ENCODE data around the gene SORBS2. TPM values are rescaled to one million over a fixed set of nuclear protein-coding genes. Genes with fewer than 3 reads are reported as not detected.

SORBS2 gene
- total and polyA plus RNA-seq, 8 donors, result 9.0 to 908 (median 66.4) TPM

GRCh38 chr4:185600801-185601434 is 211.1 kb downstream of the SORBS2 start:
- Histone ChIP-seq H3K4me1 (peaks cover 0 to 33% (median 14%) of the 10 kb centered on the region in 4 donors), H3K9me3 (no peaks in the 10 kb centered on the region), H3K36me3 (peaks cover 0 to 26% (median 6%) of the 10 kb centered on the region in 4 donors), H3K27ac (peak overlapping the region in 3 of 5 donors; percentile 49 to 84 (median 63)), H3K4me3 (no peak overlapping the region), H3K27me3 (no peaks in the 10 kb centered on the region)
- DNase-seq, result no peak
- TF ChIP-seq POLR2AphosphoS5 (IDR thresholded peaks at IDR 0.05), result no peak
- TF ChIP-seq EP300 (IDR thresholded peaks at IDR 0.05), result no peak
- intact Hi-C loops (cut with DNase I; ENCODE audit: low total_unique reads), result no loop called here
- WGBS, 5 donors, result 72 to 82% (median 76%) methylated on average over 9 of the region's 9 CpGs

GRCh38 chr4:185599553-185600243 is 212.3 kb downstream of the SORBS2 start:
- Histone ChIP-seq H3K27me3 (no peaks in the 10 kb centered on the region), H3K36me3 (peaks cover 0 to 13% (median 5%) of the 10 kb centered on the region in 4 donors), H3K4me3 (no peak overlapping the region), H3K9me3 (no peaks in the 10 kb centered on the region), H3K27ac (peak overlapping the region in 4 of 5 donors; percentile 36 to 84 (median 64)), H3K4me1 (peaks cover 0 to 33% (median 14%) of the 10 kb centered on the region in 4 donors)
- peak; percentile 19 for TF ChIP-seq EP300 (IDR thresholded peaks at IDR 0.05)
- no peak for TF ChIP-seq CTCF (IDR thresholded peaks at IDR 0.05)
- TF ChIP-seq POLR2AphosphoS5 (IDR thresholded peaks at IDR 0.05), result peak in 1 of 3 donors; percentile 25
- no peak for TF ChIP-seq POLR2A (IDR thresholded peaks at IDR 0.05)
- WGBS, 5 donors, result 66 to 78% (median 69%) methylated on average over 12 of the region's 12 CpGs
- intact Hi-C loops (cut with DNase I; ENCODE audit: low total_unique reads), result loop anchor here (10.0 kb wide), 1 partner anchor 125 kb away; the partner anchor contains the start of gene CCDC110
- DNase-seq, result peak in 1 of 2 donors; percentile 44

DNA sequence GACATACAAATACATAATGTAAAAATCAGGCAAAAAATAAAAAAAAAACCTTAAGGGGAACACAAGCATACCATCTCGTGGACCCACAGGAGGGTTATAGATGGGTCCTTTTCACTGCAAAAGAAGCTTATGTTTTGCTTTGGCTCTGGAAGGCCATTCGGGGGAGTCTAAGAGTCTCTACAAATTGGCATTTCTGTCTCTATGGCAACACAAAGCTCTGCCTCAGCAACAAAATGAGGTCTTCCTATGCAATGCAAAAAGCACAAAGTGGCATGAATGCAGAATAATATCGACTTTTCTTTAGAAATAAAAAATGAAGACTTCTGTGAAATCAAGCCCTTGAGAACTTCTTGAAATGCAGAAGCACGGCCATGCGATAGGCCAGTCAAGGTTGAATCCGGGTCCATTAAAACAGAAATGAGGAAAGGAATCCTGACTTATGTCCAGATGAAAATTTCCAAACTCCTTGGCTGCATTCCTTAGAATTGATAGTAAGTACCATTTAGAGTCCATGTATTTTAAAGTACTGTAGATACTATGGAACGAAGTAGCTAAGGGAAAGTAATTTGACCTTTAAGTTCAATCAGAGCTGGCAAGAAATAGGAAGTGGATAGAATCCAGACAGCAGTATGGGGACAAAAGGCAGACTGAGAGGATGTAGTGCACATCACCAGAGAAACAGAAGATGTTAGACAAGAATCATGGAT is 213.0 kb downstream of the SORBS2 start:
- H3K27ac ChIP-seq, result peak overlapping the region in 4 of 5 donors; percentile 36 to 84 (median 64)
- no peak for TF ChIP-seq CTCF (IDR thresholded peaks at IDR 0.05)
- intact Hi-C loops (cut with DNase I; ENCODE audit: low total_unique reads), result loop anchor here (10.0 kb wide), 1 partner anchor 124 kb away; the partner anchor contains the start of gene CCDC110
- no peaks in the 10 kb centered on the region for H3K27me3 ChIP-seq
- H3K4me1 ChIP-seq, result peaks cover 0 to 33% (median 14%) of the 10 kb centered on the region in 4 donors
- no peaks in the 10 kb centered on the region for H3K9me3 ChIP-seq
- peak in 1 of 2 donors; percentile 55 for DNase-seq
- WGBS, 5 donors, result 62 to 76% (median 67%) methylated on average over 7 of the region's 7 CpGs
- H3K36me3 ChIP-seq, result peaks cover 0 to 7% (median 3%) of the 10 kb centered on the region in 4 donors
- no peak overlapping the region for H3K4me3 ChIP-seq

- Histone ChIP-seq H3K27me3 (no peaks in the 10 kb centered on the region), H3K4me1 (peaks cover 0 to 35% (median 17%) of the 10 kb centered on the region in 4 donors), H3K4me3 (no peak overlapping the region), H3K27ac (peak overlapping the region in 4 of 5 donors; percentile 10 to 84 (median 38)), H3K36me3 (no peaks in the 10 kb centered on the region), H3K9me3 (no peaks in the 10 kb centered on the region)
- TF ChIP-seq CTCF (IDR thresholded peaks at IDR 0.05) (peak in 6 of 7 experiments; percentile 49 to 97 (median 96)), POLR2A (IDR thresholded peaks at IDR 0.05) (no peak), POLR2AphosphoS5 (IDR thresholded peaks at IDR 0.05) (peak; percentile 22 to 80 (median 37))
- peak; percentile 80 to 93 for DNase-seq
- 28 to 36% (median 30%) methylated on average over 9 of the region's 9 CpGs for WGBS, 5 donors
- intact Hi-C loops (cut with DNase I; ENCODE audit: low total_unique reads), result loop anchor here (10.0 kb wide), 1 partner anchor 123 kb away; the partner anchor contains the start of gene CCDC110
Observed at GRCh38 chr4:185597532-185598188, 214.3 kb downstream of the SORBS2 start.
